PC-9 (cell line): ENCODE results near the gene FSTL1.

Experiments
- EZH2 ChIP-seq: fragments of 200-600 bp; sonication (generic); IDR thresholded peaks from 2 replicates; pipeline ENCODE4 v1.8.0; 2017; ENCODE audit warnings: antibody characterized with exemption, low read depth
- TF ChIP-seq, protein P1 (sequence below): fragments of 200-600 bp; sonication (generic); conservative IDR thresholded peaks from 2 replicates; pipeline ENCODE4 v1.6.1; 2017; ENCODE audit warnings: mixed run types, antibody characterized with exemption, mild to moderate bottlenecking, moderate library complexity

- TF ChIP-seq, protein P1, sequence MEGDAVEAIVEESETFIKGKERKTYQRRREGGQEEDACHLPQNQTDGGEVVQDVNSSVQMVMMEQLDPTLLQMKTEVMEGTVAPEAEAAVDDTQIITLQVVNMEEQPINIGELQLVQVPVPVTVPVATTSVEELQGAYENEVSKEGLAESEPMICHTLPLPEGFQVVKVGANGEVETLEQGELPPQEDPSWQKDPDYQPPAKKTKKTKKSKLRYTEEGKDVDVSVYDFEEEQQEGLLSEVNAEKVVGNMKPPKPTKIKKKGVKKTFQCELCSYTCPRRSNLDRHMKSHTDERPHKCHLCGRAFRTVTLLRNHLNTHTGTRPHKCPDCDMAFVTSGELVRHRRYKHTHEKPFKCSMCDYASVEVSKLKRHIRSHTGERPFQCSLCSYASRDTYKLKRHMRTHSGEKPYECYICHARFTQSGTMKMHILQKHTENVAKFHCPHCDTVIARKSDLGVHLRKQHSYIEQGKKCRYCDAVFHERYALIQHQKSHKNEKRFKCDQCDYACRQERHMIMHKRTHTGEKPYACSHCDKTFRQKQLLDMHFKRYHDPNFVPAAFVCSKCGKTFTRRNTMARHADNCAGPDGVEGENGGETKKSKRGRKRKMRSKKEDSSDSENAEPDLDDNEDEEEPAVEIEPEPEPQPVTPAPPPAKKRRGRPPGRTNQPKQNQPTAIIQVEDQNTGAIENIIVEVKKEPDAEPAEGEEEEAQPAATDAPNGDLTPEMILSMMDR, result no peak
- TF ChIP-seq EZH2, result no peak
These were observed 9.0 kb downstream of the FSTL1 start for GRCh38 chr3:120441776-120442175.
